HK-2 (cell line): Measurements from ENCODE around the gene NSG2.

Experiments
- DNase-seq: peaks from one replicate; pipeline ENCODE4 v3.0.0-alpha.2; 2018; ENCODE audit not compliant: unreplicated experiment

The NSG2 gene

GRCh38 chr5:174149989-174150388, 104.5 kb downstream of the NSG2 start:
- DNase-seq: no peak

DNA sequence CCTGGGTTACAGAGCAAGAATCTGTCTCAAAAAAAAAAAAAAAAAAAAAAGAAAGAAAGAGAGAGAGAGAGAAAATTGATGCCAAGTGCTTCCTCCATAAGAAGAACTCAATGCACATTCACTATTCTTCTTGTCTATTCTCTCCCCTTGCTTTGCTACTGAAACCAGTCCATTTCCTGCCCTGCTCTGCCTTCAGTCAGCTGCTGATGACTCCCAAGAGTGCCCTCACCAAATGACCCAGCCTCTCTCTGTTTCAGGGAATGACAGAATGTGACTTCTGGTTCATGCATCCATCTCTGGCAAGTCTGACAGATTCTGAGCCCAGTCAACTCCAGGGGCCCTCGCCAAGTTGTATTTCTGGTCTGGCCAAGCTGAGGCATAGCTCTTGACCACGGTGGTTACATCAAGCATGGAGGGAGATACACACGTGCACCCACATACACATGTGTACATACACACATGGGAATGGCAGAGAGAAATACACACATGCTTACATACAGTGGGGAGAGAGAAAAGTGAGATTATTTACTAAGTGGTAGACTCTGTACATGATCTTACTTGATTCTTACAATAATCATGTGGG, 106.2 kb downstream of the NSG2 start:
- no peak for DNase-seq

DNA sequence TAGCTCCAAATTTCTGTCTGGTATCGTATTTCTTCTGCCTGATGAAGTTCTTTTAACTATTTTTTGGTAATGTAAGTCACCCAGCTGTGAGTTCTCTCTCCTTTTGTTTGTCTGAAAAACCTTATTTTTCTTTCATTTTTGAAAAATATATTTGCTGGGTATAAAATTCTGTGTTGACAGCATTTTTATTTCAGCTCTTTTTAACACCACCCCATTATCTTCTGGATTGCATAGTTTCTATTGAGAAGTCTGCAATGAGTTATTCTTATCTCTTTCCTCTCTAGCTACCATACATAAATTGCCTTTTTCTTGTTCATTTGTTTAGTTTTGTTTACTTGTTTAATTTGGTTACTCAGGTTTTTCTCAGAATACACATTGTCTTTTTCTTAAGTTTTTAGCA, 109.1 kb downstream of the NSG2 start:
- no peak for DNase-seq

DNA sequence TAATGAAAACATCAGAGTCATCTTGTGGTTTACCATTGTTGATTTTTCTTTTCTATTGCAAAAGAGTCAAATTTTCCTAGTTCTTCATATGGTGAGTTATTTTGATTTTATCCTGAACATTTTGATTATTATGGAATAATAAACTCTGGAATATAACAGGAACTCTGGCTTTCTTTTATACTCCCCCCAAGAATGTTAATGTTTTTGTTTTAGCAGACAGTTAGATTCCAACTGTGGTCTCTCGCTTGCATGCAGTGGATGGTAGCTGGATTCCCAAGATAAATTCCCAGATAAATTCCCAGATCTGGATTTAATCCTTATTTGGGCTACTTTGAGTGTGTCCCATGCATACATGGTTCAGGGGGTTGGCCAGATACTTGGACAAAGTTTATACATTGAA, 109.8 kb downstream of the NSG2 start:
- no peak for DNase-seq

DNA sequence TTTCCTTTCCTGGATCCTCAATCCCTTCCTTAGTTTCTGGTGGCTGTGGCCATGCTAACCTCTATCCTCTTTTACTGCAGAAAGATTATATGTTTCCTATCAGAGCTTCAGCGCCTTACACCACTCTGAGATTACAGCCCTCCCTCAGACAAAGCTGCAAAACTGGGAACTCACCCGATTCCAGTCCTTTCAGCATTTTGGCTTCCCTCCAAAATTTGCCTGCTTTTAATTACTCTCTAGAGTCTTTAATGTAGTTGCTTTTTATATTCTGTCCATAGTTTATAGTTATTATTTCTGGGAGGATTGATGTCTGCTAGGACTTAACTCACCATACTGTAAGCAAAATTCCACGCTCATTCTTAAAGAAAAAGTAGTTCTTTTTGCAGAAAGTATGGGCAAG, 110.2 kb downstream of the NSG2 start:
- no peak for DNase-seq

DNA sequence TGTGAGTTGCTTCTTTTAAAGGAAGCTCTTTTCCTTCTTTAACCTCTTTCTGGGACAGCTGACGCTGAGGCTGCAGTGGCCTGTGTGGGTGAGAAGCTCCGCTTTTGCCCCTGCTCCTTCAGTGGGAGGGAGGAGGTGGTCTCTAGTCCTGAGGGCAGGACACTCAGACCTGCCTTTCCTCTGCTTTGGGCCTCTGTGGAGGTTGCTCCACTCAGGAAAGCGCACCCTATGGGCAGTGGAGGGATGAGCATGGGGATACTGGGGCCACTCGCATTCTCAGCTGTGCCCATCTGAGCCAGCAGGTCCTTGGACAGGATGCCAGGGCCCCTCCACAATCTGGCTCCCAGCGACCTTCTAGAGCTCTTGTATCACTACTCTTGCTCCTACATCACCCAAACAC, 111.5 kb downstream of the NSG2 start:
- DNase-seq: no peak
